ENCODE data around the gene EXOC7. TPM values are rescaled to one million over a fixed set of nuclear protein-coding genes. Genes with fewer than 3 reads are reported as not detected.
A peak's percentile ranks its signal among the peaks of the same experiment; 100 is the strongest.

EXOC7 gene
- total and polyA plus RNA-seq, 2 donors (not counting 1 experiment from before 2014, with no cell fraction given), result 66.8 to 88.8 TPM

DNA sequence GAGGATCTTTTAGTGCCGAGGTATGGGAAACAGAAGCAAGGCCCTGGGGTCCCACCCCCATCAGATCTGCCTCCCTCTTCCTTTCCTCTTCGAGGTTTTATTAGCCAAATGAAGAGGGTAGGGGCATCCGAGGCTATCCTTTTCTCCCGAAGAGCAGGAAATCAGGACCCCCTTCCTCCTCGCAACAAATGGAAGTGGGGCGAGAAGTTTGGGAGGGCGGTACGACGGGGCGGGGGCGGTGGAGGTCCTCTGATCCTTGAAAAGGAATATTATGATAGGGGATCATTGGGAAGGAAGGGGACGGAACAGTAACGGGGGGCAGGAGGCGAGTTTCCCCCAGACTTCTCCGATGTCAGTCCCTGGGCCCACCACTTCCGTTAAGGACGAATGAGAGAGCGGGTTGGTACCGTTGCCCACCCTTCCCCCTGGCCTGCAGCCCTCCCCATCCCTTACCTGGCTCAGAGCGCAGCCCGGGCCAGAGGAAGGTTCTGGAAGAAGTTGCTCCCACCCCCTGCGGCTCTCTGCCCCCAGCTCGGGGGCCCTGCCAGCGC, 37.1 kb upstream of the EXOC7 start:
- H3K9ac ChIP-seq (ENCODE audit: insufficient read depth, low read length), result no peak overlapping the region
- peak overlapping the region in 1 of 4 experiments; percentile 57 for H3K4me3 ChIP-seq (replicated peaks in 1 of 4; ENCODE audit: control extremely low read depth in 1 of 4, insufficient read depth in 1 of 4, low read depth in 3 of 4, low read length in 4 of 4)
- no peaks in the 10 kb centered on the region for H4K20me1 ChIP-seq (ENCODE audit: control insufficient read depth, extremely low read depth, insufficient read depth, low read length)
- no peaks in the 10 kb centered on the region for H3K9me3 ChIP-seq (ENCODE audit: control insufficient read depth, insufficient read depth, low read depth, low read length)
- no peak for DNase-seq (ENCODE audit: low read depth in 2 of 2)
- H3K79me2 ChIP-seq (ENCODE audit: control insufficient read depth, insufficient read depth, low read length), result no peaks in the 10 kb centered on the region
- H3K27ac ChIP-seq (ENCODE audit: insufficient read depth, low read length), result no peak overlapping the region
- no peak overlapping the region for H3K4me2 ChIP-seq (ENCODE audit: extremely low read depth, insufficient read depth, low read length)
- no peaks in the 10 kb centered on the region for H3K36me3 ChIP-seq (ENCODE audit: control insufficient read depth, insufficient read depth, low read length)
- TF ChIP-seq, protein P1, sequence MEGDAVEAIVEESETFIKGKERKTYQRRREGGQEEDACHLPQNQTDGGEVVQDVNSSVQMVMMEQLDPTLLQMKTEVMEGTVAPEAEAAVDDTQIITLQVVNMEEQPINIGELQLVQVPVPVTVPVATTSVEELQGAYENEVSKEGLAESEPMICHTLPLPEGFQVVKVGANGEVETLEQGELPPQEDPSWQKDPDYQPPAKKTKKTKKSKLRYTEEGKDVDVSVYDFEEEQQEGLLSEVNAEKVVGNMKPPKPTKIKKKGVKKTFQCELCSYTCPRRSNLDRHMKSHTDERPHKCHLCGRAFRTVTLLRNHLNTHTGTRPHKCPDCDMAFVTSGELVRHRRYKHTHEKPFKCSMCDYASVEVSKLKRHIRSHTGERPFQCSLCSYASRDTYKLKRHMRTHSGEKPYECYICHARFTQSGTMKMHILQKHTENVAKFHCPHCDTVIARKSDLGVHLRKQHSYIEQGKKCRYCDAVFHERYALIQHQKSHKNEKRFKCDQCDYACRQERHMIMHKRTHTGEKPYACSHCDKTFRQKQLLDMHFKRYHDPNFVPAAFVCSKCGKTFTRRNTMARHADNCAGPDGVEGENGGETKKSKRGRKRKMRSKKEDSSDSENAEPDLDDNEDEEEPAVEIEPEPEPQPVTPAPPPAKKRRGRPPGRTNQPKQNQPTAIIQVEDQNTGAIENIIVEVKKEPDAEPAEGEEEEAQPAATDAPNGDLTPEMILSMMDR (conservative IDR thresholded peaks at IDR 0.05 in 1 of 2, IDR thresholded peaks at IDR 0.05 in 1 of 2; ENCODE audit: low read depth in 1 of 2, low read length in 2 of 2), result no peak
- TF ChIP-seq EZH2 (IDR thresholded peaks at IDR 0.05; ENCODE audit: low read length, missing control alignments), result peak; percentile 97
- H2AFZ ChIP-seq (ENCODE audit: low read length), result no peak overlapping the region
- H3K4me1 ChIP-seq (ENCODE audit: control insufficient read depth, extremely low read depth, insufficient read depth, low read length), result peaks cover 4% of the 10 kb centered on the region
- peaks cover 51% of the 10 kb centered on the region for H3K27me3 ChIP-seq (ENCODE audit: control insufficient read depth, insufficient read depth, low read length)

DNA sequence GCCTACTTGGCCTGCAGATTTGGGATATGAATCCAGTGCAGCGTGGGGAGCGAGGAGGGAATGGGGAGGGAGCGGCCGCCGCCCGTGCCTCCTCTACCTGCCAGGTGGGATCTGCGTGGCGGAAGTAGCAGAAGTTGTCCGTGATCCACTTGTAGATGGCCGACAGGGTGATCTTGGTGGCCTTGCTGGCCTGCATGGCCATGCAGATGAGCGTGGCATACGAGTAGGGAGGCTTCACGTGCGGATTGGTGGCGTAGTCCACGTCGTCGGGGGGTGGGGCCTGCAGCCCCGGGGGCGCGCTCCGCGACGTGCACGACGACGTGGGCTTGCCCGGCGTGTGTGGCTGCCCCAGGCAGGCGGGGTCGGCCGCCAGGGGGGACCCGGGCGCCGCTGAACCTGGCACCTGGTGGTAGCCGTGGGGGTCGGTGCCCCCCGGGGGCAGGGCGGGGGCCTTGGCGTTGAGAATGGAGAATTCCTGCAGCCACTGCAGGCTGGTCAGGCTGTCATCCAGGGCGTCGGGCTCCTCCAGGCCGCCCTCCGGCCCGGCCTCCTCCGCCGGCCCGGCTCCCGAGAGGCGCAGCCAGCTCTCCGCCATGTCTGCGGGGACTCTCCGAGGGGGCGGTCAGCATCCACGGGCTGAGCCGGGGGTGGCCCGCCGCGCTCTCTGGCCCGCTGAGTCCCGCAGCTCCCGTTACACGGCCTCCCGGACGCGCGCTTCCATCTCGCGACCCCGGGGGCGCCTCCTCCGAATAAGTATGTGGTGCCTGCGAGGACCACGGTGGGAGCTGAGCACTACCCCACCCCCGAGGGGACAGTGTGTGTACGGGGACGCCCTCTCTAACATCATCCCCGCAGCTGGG, 36.4 kb upstream of the EXOC7 start:
- Histone ChIP-seq H3K4me2 (ENCODE audit: extremely low read depth, insufficient read depth, low read length) (no peak overlapping the region), H3K27me3 (ENCODE audit: control insufficient read depth, insufficient read depth, low read length) (peaks cover 52% of the 10 kb centered on the region), H3K9ac (ENCODE audit: insufficient read depth, low read length) (no peak overlapping the region), H3K4me1 (ENCODE audit: control insufficient read depth, extremely low read depth, insufficient read depth, low read length) (peaks cover 4% of the 10 kb centered on the region), H3K4me3 (replicated peaks in 1 of 4; ENCODE audit: control extremely low read depth in 1 of 4, insufficient read depth in 1 of 4, low read depth in 3 of 4, low read length in 4 of 4) (no peak overlapping the region), H4K20me1 (ENCODE audit: control insufficient read depth, extremely low read depth, insufficient read depth, low read length) (no peaks in the 10 kb centered on the region), H3K27ac (ENCODE audit: insufficient read depth, low read length) (no peak overlapping the region), H3K36me3 (ENCODE audit: control insufficient read depth, insufficient read depth, low read length) (no peaks in the 10 kb centered on the region), H3K79me2 (ENCODE audit: control insufficient read depth, insufficient read depth, low read length) (no peaks in the 10 kb centered on the region), H2AFZ (ENCODE audit: low read length) (no peak overlapping the region), H3K9me3 (ENCODE audit: control insufficient read depth, insufficient read depth, low read depth, low read length) (no peaks in the 10 kb centered on the region)
- TF ChIP-seq, protein P1 (conservative IDR thresholded peaks at IDR 0.05 in 1 of 2, IDR thresholded peaks at IDR 0.05 in 1 of 2; ENCODE audit: low read depth in 1 of 2, low read length in 2 of 2), result no peak
- TF ChIP-seq EZH2 (IDR thresholded peaks at IDR 0.05; ENCODE audit: low read length, missing control alignments), result peak; percentile 76
- no peak for DNase-seq (ENCODE audit: low read depth in 2 of 2)

DNA sequence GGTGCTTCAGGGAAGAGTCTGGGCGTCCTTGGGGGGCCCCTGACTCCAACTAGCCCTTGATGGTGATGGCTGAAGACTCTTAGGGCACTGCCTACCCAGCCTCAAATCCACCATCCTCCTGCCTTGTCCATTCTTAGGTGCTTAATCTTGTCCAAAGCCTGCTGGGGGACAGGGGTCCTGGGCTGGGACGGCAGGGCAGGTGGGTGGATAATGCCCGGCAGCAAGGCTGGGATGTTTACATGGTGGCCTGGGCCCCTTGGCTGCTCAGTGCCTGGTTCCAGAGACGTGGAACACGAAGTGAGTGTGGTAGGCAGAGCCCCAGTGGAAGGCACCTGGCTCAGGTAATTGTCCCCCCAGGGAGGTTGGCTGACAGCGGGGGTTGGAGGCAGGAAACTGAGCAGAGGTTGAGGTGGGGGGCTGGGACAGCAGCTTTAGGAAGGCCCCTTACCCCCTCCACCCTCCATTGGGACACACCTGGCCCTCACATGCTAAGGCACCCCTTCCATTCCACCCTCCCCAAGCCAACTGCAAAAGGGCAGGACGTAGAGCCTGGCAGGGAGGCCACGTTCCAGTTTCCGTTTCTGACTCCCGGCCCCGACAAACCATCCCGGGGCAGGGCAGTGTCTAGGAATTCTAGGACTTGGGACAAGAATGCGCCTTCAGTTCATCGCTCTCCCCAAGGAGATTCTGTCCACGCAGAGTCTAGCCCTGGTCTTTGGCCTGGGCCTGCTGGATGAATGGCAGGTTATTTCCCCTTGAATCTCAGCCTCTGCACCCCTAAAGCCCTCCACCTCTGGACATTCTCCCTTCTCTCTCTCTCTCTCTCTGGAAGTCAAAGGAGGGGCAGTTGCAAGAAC, 35.5 kb upstream of the EXOC7 start:
- no peaks in the 10 kb centered on the region for H4K20me1 ChIP-seq (ENCODE audit: control insufficient read depth, extremely low read depth, insufficient read depth, low read length)
- no peak overlapping the region for H2AFZ ChIP-seq (ENCODE audit: low read length)
- H3K4me1 ChIP-seq (ENCODE audit: control insufficient read depth, extremely low read depth, insufficient read depth, low read length), result peaks cover 4% of the 10 kb centered on the region
- H3K4me3 ChIP-seq (replicated peaks in 1 of 4; ENCODE audit: control extremely low read depth in 1 of 4, insufficient read depth in 1 of 4, low read depth in 3 of 4, low read length in 4 of 4), result no peak overlapping the region
- no peak for DNase-seq (ENCODE audit: low read depth in 2 of 2)
- H3K4me2 ChIP-seq (ENCODE audit: extremely low read depth, insufficient read depth, low read length), result no peak overlapping the region
- H3K79me2 ChIP-seq (ENCODE audit: control insufficient read depth, insufficient read depth, low read length), result no peaks in the 10 kb centered on the region
- H3K27me3 ChIP-seq (ENCODE audit: control insufficient read depth, insufficient read depth, low read length), result peaks cover 55% of the 10 kb centered on the region
- no peak overlapping the region for H3K9ac ChIP-seq (ENCODE audit: insufficient read depth, low read length)
- H3K9me3 ChIP-seq (ENCODE audit: control insufficient read depth, insufficient read depth, low read depth, low read length), result no peaks in the 10 kb centered on the region
- TF ChIP-seq, protein P1 (conservative IDR thresholded peaks at IDR 0.05 in 1 of 2, IDR thresholded peaks at IDR 0.05 in 1 of 2; ENCODE audit: low read depth in 1 of 2, low read length in 2 of 2), result no peak
- peak; percentile 75 for TF ChIP-seq EZH2 (IDR thresholded peaks at IDR 0.05; ENCODE audit: low read length, missing control alignments)
- H3K27ac ChIP-seq (ENCODE audit: insufficient read depth, low read length), result no peak overlapping the region
- no peaks in the 10 kb centered on the region for H3K36me3 ChIP-seq (ENCODE audit: control insufficient read depth, insufficient read depth, low read length)

All from fibroblast of lung (primary cell).